HG03025 (cell line): ENCODE data around the gene RTN4RL1.
"Not testable (repeated sequence)": the region's sequence is repeated elsewhere in the genome, so short reads cannot be mapped to it uniquely, and the experiment has no call there.

ENCODE experiments used
- ATAC-seq: cut with Tn5 transposase; IDR thresholded peaks from one replicate; pipeline ENCODE4 v1.9.1; 2021; ENCODE audit warnings: mild to moderate bottlenecking, moderate library complexity; ENCODE audit not compliant: unreplicated experiment, low FRiP score

Gene RTN4RL1

GRCh38 chr17:1985093-1985492 lies 40.0 kb downstream of the RTN4RL1 start:
- no peak for ATAC-seq

- ATAC-seq: not testable (repeated sequence)
Observed at GRCh38 chr17:1982793-1983366, 42.3 kb downstream of the RTN4RL1 start.

- ATAC-seq: no peak
Observed at GRCh38 chr17:1980665-1981250, 44.4 kb downstream of the RTN4RL1 start.

GRCh38 chr17:1979182-1979985 lies 45.8 kb downstream of the RTN4RL1 start:
- no peak for ATAC-seq

GRCh38 chr17:1978396-1978949 lies 46.7 kb downstream of the RTN4RL1 start:
- no peak for ATAC-seq

- no peak for ATAC-seq
Observed at GRCh38 chr17:1977583-1978395, 47.3 kb downstream of the RTN4RL1 start.

GRCh38 chr17:1976683-1977064 lies 48.5 kb downstream of the RTN4RL1 start:
- no peak for ATAC-seq

GRCh38 chr17:1976000-1976682 lies 49.0 kb downstream of the RTN4RL1 start:
- no peak for ATAC-seq

- no peak for ATAC-seq
Observed at GRCh38 chr17:1975573-1975972, 49.6 kb downstream of the RTN4RL1 start.

GRCh38 chr17:1972487-1973160 lies 52.5 kb downstream of the RTN4RL1 start:
- ATAC-seq: no peak

- no peak for ATAC-seq
Observed at GRCh38 chr17:1970843-1971384, 54.2 kb downstream of the RTN4RL1 start.

GRCh38 chr17:1969712-1970111 lies 55.4 kb downstream of the RTN4RL1 start:
- ATAC-seq: no peak

GRCh38 chr17:1967213-1967612 lies 57.9 kb downstream of the RTN4RL1 start:
- ATAC-seq: no peak

- no peak for ATAC-seq
Observed at GRCh38 chr17:1966274-1967086, 58.7 kb downstream of the RTN4RL1 start.

GRCh38 chr17:1965556-1966273 lies 59.4 kb downstream of the RTN4RL1 start:
- no peak for ATAC-seq

GRCh38 chr17:1963250-1963649 lies 61.9 kb downstream of the RTN4RL1 start:
- no peak for ATAC-seq

GRCh38 chr17:1961189-1961588 lies 63.9 kb downstream of the RTN4RL1 start:
- no peak for ATAC-seq

GRCh38 chr17:1960545-1960912 lies 64.6 kb downstream of the RTN4RL1 start:
- ATAC-seq: no peak
